ENCODE data around the gene TADA2B.

The TADA2B gene

DNA sequence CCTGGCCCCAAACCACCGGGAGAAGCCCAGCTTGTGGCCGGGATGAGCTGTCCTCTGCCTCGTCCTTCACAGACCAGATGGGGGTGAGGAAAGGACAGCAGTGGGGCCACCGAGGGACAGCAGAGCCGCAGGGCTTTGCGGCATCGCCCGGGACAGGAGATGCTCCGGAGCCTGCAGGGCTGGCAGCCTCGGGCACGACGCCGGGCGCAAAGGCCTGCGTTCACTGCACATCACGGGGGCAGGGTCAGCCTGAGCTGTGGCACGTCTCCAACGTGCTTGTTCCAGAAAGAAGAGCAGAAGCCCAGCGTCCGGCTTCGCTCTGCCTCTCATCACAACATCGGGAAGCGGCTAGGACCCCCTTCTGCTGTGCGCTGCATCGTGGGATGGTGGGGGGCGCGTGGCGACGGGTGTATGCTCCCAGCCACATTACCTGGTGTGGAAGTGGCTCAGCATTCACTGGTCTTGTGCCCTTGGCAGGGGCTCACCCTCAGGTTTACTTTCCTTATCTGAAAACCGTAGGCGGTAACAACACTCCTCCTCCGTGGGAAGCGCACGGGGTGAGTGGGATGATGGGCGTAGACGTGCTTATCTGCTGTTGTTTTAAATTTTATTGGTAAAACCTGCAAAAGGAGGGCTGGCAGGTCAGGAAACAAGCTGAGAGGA is 7.4 kb downstream of the TADA2B start:
- no peak overlapping the region for H3K27ac ChIP-seq
- H3K36me3 ChIP-seq, result peaks cover 18 to 52% (median 22%) of the 10 kb centered on the region in 3 donors
- H3K4me1 ChIP-seq, result peaks cover 0 to 50% (median 22%) of the 10 kb centered on the region in 4 donors
- no peak overlapping the region for H3K4me3 ChIP-seq
- no peaks in the 10 kb centered on the region for H3K27me3 ChIP-seq
- TF ChIP-seq, protein P1, sequence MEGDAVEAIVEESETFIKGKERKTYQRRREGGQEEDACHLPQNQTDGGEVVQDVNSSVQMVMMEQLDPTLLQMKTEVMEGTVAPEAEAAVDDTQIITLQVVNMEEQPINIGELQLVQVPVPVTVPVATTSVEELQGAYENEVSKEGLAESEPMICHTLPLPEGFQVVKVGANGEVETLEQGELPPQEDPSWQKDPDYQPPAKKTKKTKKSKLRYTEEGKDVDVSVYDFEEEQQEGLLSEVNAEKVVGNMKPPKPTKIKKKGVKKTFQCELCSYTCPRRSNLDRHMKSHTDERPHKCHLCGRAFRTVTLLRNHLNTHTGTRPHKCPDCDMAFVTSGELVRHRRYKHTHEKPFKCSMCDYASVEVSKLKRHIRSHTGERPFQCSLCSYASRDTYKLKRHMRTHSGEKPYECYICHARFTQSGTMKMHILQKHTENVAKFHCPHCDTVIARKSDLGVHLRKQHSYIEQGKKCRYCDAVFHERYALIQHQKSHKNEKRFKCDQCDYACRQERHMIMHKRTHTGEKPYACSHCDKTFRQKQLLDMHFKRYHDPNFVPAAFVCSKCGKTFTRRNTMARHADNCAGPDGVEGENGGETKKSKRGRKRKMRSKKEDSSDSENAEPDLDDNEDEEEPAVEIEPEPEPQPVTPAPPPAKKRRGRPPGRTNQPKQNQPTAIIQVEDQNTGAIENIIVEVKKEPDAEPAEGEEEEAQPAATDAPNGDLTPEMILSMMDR (IDR thresholded peaks at IDR 0.05), result no peak
- no peak for DNase-seq
- intact Hi-C loops (cut with DNase I; ENCODE audit: low total_unique reads), result no loop called here
- no peaks in the 10 kb centered on the region for H3K9me3 ChIP-seq

DNA sequence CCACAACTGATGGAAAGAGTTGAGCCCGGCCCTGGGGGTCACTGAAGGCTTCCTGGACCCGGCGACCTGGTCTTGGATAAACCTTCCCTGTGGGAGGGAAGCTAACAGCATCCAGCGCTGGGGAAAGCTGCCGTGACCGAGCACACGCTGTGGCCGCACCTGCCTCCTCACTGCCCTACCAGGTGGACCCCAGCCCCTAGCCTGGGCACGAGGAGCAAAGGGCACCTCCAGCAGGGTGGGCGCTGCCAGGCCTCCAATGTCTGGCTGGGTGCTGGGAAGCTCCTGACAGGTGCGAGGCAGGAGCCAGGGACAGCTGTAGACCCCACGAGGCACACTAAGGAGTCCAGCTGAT is 7.9 kb downstream of the TADA2B start:
- Histone ChIP-seq H3K9me3 (no peaks in the 10 kb centered on the region), H3K27me3 (no peaks in the 10 kb centered on the region), H3K27ac (no peak overlapping the region), H3K4me3 (no peak overlapping the region), H3K36me3 (peaks cover 23 to 57% (median 27%) of the 10 kb centered on the region in 3 donors), H3K4me1 (peaks cover 0 to 45% (median 17%) of the 10 kb centered on the region in 4 donors)
- intact Hi-C loops (cut with DNase I; ENCODE audit: low total_unique reads), result no loop called here
- TF ChIP-seq, protein P1 (IDR thresholded peaks at IDR 0.05), result no peak
- DNase-seq, result no peak

DNA sequence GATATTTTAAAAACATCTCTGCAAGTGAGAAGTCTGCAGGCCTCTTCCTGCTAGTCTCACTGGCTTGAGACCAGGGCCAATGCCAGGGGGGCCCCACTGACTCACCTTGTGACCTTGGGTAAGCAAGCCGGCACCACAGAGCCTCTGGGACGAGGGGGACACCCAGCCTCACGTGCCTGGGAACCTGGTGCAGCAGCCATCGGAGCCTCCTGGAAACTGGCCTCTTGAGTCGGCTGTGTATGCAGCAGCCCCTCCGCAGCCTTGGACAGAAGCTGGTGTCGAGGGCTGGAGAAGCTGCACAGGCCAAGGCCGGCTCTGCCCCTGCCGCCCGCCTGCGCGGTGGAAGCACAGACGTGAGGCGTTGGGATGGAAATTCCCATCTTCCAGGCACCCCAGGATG is 8.7 kb downstream of the TADA2B start:
- TF ChIP-seq, protein P1 (IDR thresholded peaks at IDR 0.05), result no peak
- no peak for DNase-seq
- no peaks in the 10 kb centered on the region for H3K9me3 ChIP-seq
- H3K36me3 ChIP-seq, result peaks cover 26 to 64% (median 34%) of the 10 kb centered on the region in 3 donors
- no peak overlapping the region for H3K27ac ChIP-seq
- H3K27me3 ChIP-seq, result no peaks in the 10 kb centered on the region
- intact Hi-C loops (cut with DNase I; ENCODE audit: low total_unique reads), result no loop called here
- peaks cover 0 to 37% (median 9%) of the 10 kb centered on the region in 4 donors for H3K4me1 ChIP-seq
- H3K4me3 ChIP-seq, result no peak overlapping the region

DNA sequence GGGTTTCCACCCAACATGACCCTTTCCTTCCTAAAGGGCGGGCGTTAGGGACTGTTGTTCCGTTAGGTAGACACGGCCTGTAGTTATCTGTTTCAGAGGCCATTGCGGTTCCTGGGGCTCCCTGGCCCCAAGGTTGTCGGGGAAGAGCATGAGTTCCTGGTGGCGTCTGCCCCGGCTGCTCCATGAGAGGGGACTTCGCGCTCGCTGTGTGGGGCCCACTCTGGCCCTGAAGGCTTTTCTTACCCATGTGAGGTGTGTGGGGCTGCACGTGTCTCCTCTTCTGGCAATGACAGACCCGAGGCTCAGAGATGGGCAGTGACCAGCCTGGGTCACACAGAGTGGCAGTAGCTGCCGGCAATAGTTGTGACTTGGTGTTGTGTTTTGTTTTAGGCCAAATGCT is 9.1 kb downstream of the TADA2B start:
- no peak overlapping the region for H3K27ac ChIP-seq
- intact Hi-C loops (cut with DNase I; ENCODE audit: low total_unique reads), result no loop called here

DNA sequence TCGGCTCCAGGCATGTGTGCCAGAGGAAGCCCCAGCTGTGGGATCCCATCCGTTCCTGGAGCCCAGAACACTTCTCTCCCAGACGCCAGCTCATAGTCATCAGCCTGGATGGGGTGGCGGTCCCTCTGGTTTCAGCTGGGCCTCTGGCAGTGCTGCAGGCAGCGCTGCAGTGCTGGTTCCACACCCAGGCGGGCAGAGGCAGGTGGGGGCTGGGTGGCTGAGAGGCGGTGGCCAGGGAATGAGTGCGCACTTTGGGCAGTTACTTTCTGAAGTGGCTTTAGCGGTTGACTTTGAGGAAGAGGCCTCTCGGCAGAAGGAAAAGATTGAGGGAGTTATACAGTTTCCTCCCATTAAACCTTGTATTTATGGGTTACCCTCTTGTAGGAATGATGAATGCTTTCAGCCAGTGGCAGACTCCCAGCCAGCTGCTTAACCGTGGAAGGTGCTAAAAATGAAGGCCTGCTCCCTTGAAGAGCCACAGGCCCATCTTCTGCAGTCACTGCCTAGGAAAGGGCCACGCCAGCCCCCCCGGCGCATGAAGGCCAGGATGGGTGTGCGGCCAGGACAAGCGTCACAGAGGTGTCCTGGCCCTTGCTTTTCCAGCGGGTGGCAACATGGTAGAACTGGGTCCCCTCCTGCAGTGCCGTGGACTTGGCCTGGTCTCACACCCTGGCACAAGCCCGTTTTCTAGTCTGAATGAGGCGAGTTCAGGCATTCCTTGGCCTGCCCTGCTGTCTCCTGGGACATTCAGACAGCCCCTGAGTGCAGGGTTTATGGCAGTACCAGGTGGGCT is 9.9 kb downstream of the TADA2B start:
- DNase-seq, result no peak

More for the DNA sequence above, 9.1 kb downstream of the TADA2B start:
- no peak for DNase-seq
- H3K4me1 ChIP-seq, result peaks cover 0 to 33% (median 7%) of the 10 kb centered on the region in 4 donors
- H3K27me3 ChIP-seq, result no peaks in the 10 kb centered on the region
- TF ChIP-seq, protein P1 (IDR thresholded peaks at IDR 0.05), result no peak
- H3K4me3 ChIP-seq, result no peak overlapping the region
- H3K36me3 ChIP-seq, result peaks cover 26 to 69% (median 36%) of the 10 kb centered on the region in 3 donors
- no peaks in the 10 kb centered on the region for H3K9me3 ChIP-seq

More for the DNA sequence above, 9.9 kb downstream of the TADA2B start:
- Histone ChIP-seq H3K27ac (no peak overlapping the region), H3K36me3 (peaks cover 26 to 70% (median 39%) of the 10 kb centered on the region in 3 donors), H3K4me3 (no peak overlapping the region), H3K9me3 (no peaks in the 10 kb centered on the region), H3K27me3 (no peaks in the 10 kb centered on the region), H3K4me1 (peaks cover 0 to 25% (median 5%) of the 10 kb centered on the region in 4 donors)
- intact Hi-C loops (cut with DNase I; ENCODE audit: low total_unique reads), result no loop called here
- TF ChIP-seq, protein P1 (IDR thresholded peaks at IDR 0.05), result no peak

All from tibial artery (tissue), 4 donors.